H1 (cell line): ENCODE measurements around the gene COPS9. TPM values are rescaled to one million over a fixed set of nuclear protein-coding genes. Genes with fewer than 3 reads are reported as not detected.

Experiments
- CTCF ChIA-PET: fragments of 300-600 bp; sonication (Branson Sonifier 250); formaldehyde crosslinking; loops from one replicate; lab custom pipeline; 2021; ENCODE audit not compliant: partially characterized antibody; lab: Charles Lee
- POLR2A ChIA-PET: fragments of 300-600 bp; sonication (Branson Sonifier 250); formaldehyde crosslinking; loops from one replicate; lab custom pipeline; 2021; ENCODE audit warnings: inconsistent platforms; ENCODE audit not compliant: partially characterized antibody; lab: Charles Lee
- DNase-seq, 2 experiments: peaks; one replicate each; pipeline versions ENCODE4 v3.0.0 to v3.0.0-alpha.2; 2010 to 2022; ENCODE audit warnings: low spot score in 2 of 2, low read depth in 1 of 2, mixed read lengths in 1 of 2
- FAIRE-seq: peaks from 2 replicates; lab custom pipeline; 2011; peaks lifted over from hg19 to GRCh38; lab: Jason Lieb, UNC
- H2AFZ ChIP-seq: 2 replicates; pipeline ENCODE4 v1.8.1; 2012; ENCODE audit warnings: low read length, inconsistent platforms
- H2AK5ac ChIP-seq: 2 replicates; pipeline ENCODE4 v1.6.1; 2013; ENCODE audit warnings: low read depth, low read length
- H2BK120ac ChIP-seq: replicated peaks from 2 replicates; pipeline ENCODE3; 2013; ENCODE audit warnings: low read depth, low read length, inconsistent platforms
- H2BK12ac ChIP-seq: 2 replicates; pipeline ENCODE4 v1.6.1; 2013; ENCODE audit warnings: low read depth, low read length
- H2BK15ac ChIP-seq: 2 replicates; pipeline ENCODE4 v1.6.1; 2013; ENCODE audit warnings: low read length
- H2BK20ac ChIP-seq: 2 replicates; pipeline ENCODE4 v1.6.1; 2013; ENCODE audit warnings: low read length
- H2BK5ac ChIP-seq: 2 replicates; pipeline ENCODE4 v1.6.1; 2013; ENCODE audit warnings: low read depth, low read length
- H3K14ac ChIP-seq: 2 replicates; pipeline ENCODE4 v1.6.1; 2013; ENCODE audit warnings: inconsistent platforms; ENCODE audit not compliant: insufficient read length
- H3K18ac ChIP-seq: 2 replicates; pipeline ENCODE4 v1.6.1; 2013; ENCODE audit warnings: low read length; ENCODE audit errors: extremely low read depth
- H3K23ac ChIP-seq: 2 replicates; pipeline ENCODE4 v1.6.1; 2013; ENCODE audit warnings: inconsistent platforms; ENCODE audit not compliant: insufficient read length
- H3K23me2 ChIP-seq: 2 replicates; pipeline ENCODE4 v1.6.1; 2013; ENCODE audit warnings: low read depth, low read length
- H3K27ac ChIP-seq: 2 replicates; pipeline ENCODE4 v1.6.1; 2011; ENCODE audit warnings: low read depth, low read length, inconsistent platforms
- H3K27me3 ChIP-seq, 4 experiments: replicated peaks in 1 of 4; 1 replicate in 1 of 4; 2 replicates in 3 of 4; pipeline versions ENCODE4 v1.6.1 to v1.8.1; 2011 to 2013; ENCODE audit warnings: low read length in 3 of 4, mild to moderate bottlenecking in 3 of 4, inconsistent platforms in 2 of 4, mixed read lengths in 2 of 4, moderate library complexity in 1 of 4; ENCODE audit not compliant: control insufficient read depth in 3 of 4, insufficient read depth in 3 of 4; ENCODE audit errors: extremely low read depth in 1 of 4
- H3K36me3 ChIP-seq, 4 experiments: 2 replicates each; pipeline versions ENCODE4 v1.6.1 to v1.8.1; 2011 to 2013; ENCODE audit warnings: mild to moderate bottlenecking in 4 of 4, low read length in 3 of 4, moderate library complexity in 2 of 4, control low read depth in 1 of 4, inconsistent platforms in 1 of 4; ENCODE audit not compliant: insufficient read depth in 4 of 4, control insufficient read depth in 2 of 4
- H3K4ac ChIP-seq: replicated peaks from 2 replicates; pipeline ENCODE3; 2013; ENCODE audit warnings: low read length, low read depth, mixed read lengths, inconsistent platforms; ENCODE audit not compliant: insufficient read length
- H3K4me1 ChIP-seq, 4 experiments: replicated peaks in 1 of 4; 1 replicate in 1 of 4; 2 replicates in 3 of 4; pipeline versions ENCODE4 v1.6.1 to v1.8.1; 2011 to 2013; ENCODE audit warnings: low read length in 3 of 4, inconsistent platforms in 2 of 4, mixed read lengths in 1 of 4; ENCODE audit not compliant: insufficient read depth in 4 of 4, control insufficient read depth in 3 of 4
- H3K4me2 ChIP-seq, 2 experiments: 2 replicates each; pipeline versions ENCODE4 v1.6.1 to v1.8.1; 2011 to 2013; ENCODE audit warnings: low read depth in 2 of 2, low read length in 2 of 2, control low read depth in 1 of 2, inconsistent platforms in 1 of 2, mild to moderate bottlenecking in 1 of 2; ENCODE audit not compliant: insufficient read depth in 1 of 2
- H3K4me3 ChIP-seq, 4 experiments: fragments of 200-600, 300-600 bp in 1 of 4; sonication (generic), shearing (Covaris generic), sonication (Bioruptor Twin) in 1 of 4; 2 replicates each; pipeline versions ENCODE4 v1.5.1 to v1.8.1; 2011 to 2016; ENCODE audit warnings: low read length in 4 of 4, low read depth in 3 of 4, control low read depth in 2 of 4, inconsistent platforms in 2 of 4, mild to moderate bottlenecking in 2 of 4, mixed read lengths in 1 of 4, moderate library complexity in 1 of 4; ENCODE audit not compliant: insufficient read depth in 2 of 4; ENCODE audit errors: extremely low read depth in 1 of 4
- H3K56ac ChIP-seq: replicated peaks from 2 replicates; pipeline ENCODE3; 2013; ENCODE audit warnings: low read depth, mild to moderate bottlenecking, mixed read lengths, low read length, inconsistent platforms; ENCODE audit not compliant: insufficient read length
- H3K79me1 ChIP-seq: 2 replicates; pipeline ENCODE4 v1.6.1; 2013; ENCODE audit warnings: low read depth, low read length, control low read depth
- H3K79me2 ChIP-seq, 2 experiments: 2 replicates each; pipeline versions ENCODE4 v1.6.1 to v1.8.1; 2012 to 2013; ENCODE audit warnings: low read length in 2 of 2, mild to moderate bottlenecking in 2 of 2, inconsistent platforms in 1 of 2; ENCODE audit not compliant: insufficient read depth in 2 of 2, control insufficient read depth in 1 of 2
- H3K9ac ChIP-seq, 4 experiments: replicated peaks in 1 of 4; 1 replicate in 1 of 4; 2 replicates in 3 of 4; pipeline versions ENCODE4 v1.6.1 to v1.8.1; 2011 to 2013; ENCODE audit warnings: low read depth in 3 of 4, low read length in 3 of 4, control low read depth in 2 of 4, mild to moderate bottlenecking in 2 of 4, moderate library complexity in 2 of 4, inconsistent platforms in 1 of 4; ENCODE audit errors: extremely low read depth in 1 of 4
- H3K9me3 ChIP-seq, 2 experiments: 2 replicates each; pipeline versions ENCODE4 v1.6.1 to v1.8.1; 2012 to 2013; ENCODE audit warnings: mild to moderate bottlenecking in 2 of 2, moderate library complexity in 2 of 2, control low read depth in 1 of 2, inconsistent platforms in 1 of 2, low read depth in 1 of 2, low read length in 1 of 2, mixed read lengths in 1 of 2; ENCODE audit not compliant: insufficient read depth in 2 of 2
- H4K20me1 ChIP-seq, 2 experiments: replicated peaks in 1 of 2; 2 replicates each; pipeline versions ENCODE3 to v1.8.1; 2011 to 2013; ENCODE audit warnings: inconsistent platforms in 2 of 2, low read length in 2 of 2, mild to moderate bottlenecking in 1 of 2; ENCODE audit not compliant: insufficient read depth in 2 of 2, control insufficient read depth in 1 of 2
- H4K5ac ChIP-seq: 2 replicates; pipeline ENCODE4 v1.6.1; 2013; ENCODE audit warnings: low read length, low read depth, mixed read lengths, inconsistent platforms; ENCODE audit not compliant: insufficient read length
- H4K8ac ChIP-seq: 2 replicates; pipeline ENCODE4 v1.8.0; 2013; ENCODE audit warnings: mild to moderate bottlenecking, moderate library complexity, low read length, inconsistent platforms; ENCODE audit not compliant: insufficient read depth; ENCODE audit errors: extremely low read depth
- H4K91ac ChIP-seq: replicated peaks from 2 replicates; pipeline ENCODE3; 2013; ENCODE audit warnings: low read length, mixed read lengths, inconsistent platforms; ENCODE audit not compliant: insufficient read length
- POLR2A ChIP-seq, 2 experiments: IDR thresholded peaks; 1 replicate in 1 of 2; 2 replicates in 1 of 2; pipeline ENCODE4 v1.6.1; 2011; ENCODE audit warnings: low read depth in 2 of 2, low read length in 2 of 2, mild to moderate bottlenecking in 2 of 2; ENCODE audit errors: control extremely low read depth in 1 of 2
- RNF2 ChIP-seq: fragments of 200-900, 300-1000 bp; sonication (generic); IDR thresholded peaks from 2 replicates; pipeline ENCODE4 v1.7.1; 2016; ENCODE audit warnings: borderline replicate concordance, low read depth, mild to moderate bottlenecking, antibody characterized with exemption, low read length; ENCODE audit not compliant: poor library complexity, severe bottlenecking; ENCODE audit errors: missing control alignments
- WGBS, 2 experiments: shearing (Covaris generic) in 1 of 2; methylation state at CpG; one replicate each; pipeline versions ENCODE4 v1.1.6 to v1.1.7; 2013 to 2015; ENCODE audit warnings: low lambda C conversion rate in 2 of 2, mixed read lengths in 2 of 2, inconsistent platforms in 1 of 2, low coverage in 1 of 2, missing lambda C conversion rate in 1 of 2; ENCODE audit not compliant: insufficient replicate concordance in 2 of 2, insufficient coverage in 1 of 2, insufficient read length in 1 of 2; ENCODE audit errors: extremely low coverage in 1 of 2, missing lambda C conversion rate in 1 of 2; 5-methylcytosine and 5-hydroxymethylcytosine counted together
- polyA plus RNA-seq, 7 experiments: library from polyadenylated mRNA; depleted of rRNA in 3 of 7; stranded (reverse) in 5 of 7; unstranded in 2 of 7; fragments of >200 nt in 5 of 7; fragments of 200-250 nt in 2 of 7; gene quantifications; 1 replicate in 5 of 7; 2 replicates in 1 of 7; 4 replicates in 1 of 7; pipeline versions ENCODE4 v1.2.1 to v1.2.3, GENCODE V29; 2011 to 2013; ENCODE audit warnings: missing spikeins in 2 of 7, mixed read lengths in 2 of 7
- total RNA-seq: library from RNA; stranded (reverse); fragmentation: NEBNext Ultra II Directional; extraction: Animal tissue kit (Norgen Biotek cat#: 25700); gene quantifications from 2 replicates; pipeline ENCODE4 v1.2.1, GENCODE V29; 2021

The COPS9 gene
- total and polyA plus RNA-seq, 2 of the 8 experiments (the other 6 are each of a cell fraction or from before 2014, with no cell fraction given) = 154 to 234 TPM

DNA sequence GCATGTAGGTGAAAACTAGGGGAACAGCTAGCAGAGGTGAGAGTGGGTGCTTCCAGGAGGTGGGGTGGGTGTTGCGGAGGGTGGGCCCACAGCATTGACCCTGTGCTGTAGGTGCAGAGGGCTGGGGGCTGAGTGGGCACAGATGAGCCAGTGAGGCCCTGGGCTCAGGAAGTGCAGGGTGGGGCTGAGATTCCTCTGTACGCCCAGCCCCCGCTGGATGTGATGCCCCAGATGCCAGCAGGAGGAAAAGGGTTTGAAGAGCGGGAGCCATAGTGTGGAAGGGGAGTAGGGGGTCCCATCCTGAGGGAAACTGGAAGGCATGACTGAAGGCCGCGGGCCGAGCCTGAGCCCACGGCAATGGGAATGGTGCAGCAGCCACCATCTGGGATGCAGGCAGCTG, 18.5 kb upstream of the COPS9 start:
- POLR2A ChIA-PET = no interaction called here
- H3K56ac ChIP-seq = no peak overlapping the region
- H2AK5ac ChIP-seq = no peak overlapping the region
- no peaks in the 10 kb centered on the region for H3K23me2 ChIP-seq
- no peak overlapping the region for H4K5ac ChIP-seq
- H4K20me1 ChIP-seq = no peaks in the 10 kb centered on the region
- no peak overlapping the region for H3K4ac ChIP-seq
- FAIRE-seq (no peak), DNase-seq (no peak)
- H3K27ac ChIP-seq = no peak overlapping the region
- no peaks in the 10 kb centered on the region for H3K9me3 ChIP-seq
- no peaks in the 10 kb centered on the region for H3K79me2 ChIP-seq
- no peak overlapping the region for H3K18ac ChIP-seq
- H3K23ac ChIP-seq = no peak overlapping the region
- no peak overlapping the region for H3K4me3 ChIP-seq
- CTCF ChIA-PET = no interaction called here
- no peak overlapping the region for H2AFZ ChIP-seq
- no peak overlapping the region for H2BK5ac ChIP-seq
- H2BK120ac ChIP-seq = no peak overlapping the region
- H2BK20ac ChIP-seq = no peak overlapping the region
- H4K8ac ChIP-seq = no peak overlapping the region
- WGBS, 2 experiments = 89% methylated on average over 8 of the region's 8 CpGs; no CpG with 5 or more reads in 1 of the 2 experiments
- H3K27me3 ChIP-seq = peaks cover 0 to 10% (median 4%) of the 10 kb centered on the region in 4 experiments; a peak in 3 of 7 replicates
- no peak overlapping the region for H2BK15ac ChIP-seq
- H3K36me3 ChIP-seq = no peaks in the 10 kb centered on the region
- H3K4me2 ChIP-seq = no peak overlapping the region
- H2BK12ac ChIP-seq = no peak overlapping the region
- H3K9ac ChIP-seq = no peak overlapping the region
- peaks cover 0 to 9% (median 0%) of the 10 kb centered on the region in 4 experiments; a peak in 4 of 7 replicates for H3K4me1 ChIP-seq
- no peak overlapping the region for H4K91ac ChIP-seq
- no peaks in the 10 kb centered on the region for H3K79me1 ChIP-seq
- no peak overlapping the region for H3K14ac ChIP-seq
- no peak for TF ChIP-seq POLR2A (IDR thresholded peaks at IDR 0.05; ENCODE audit: control extremely low read depth in 1 of 2, low read depth in 2 of 2, low read length in 2 of 2)
- no peak for TF ChIP-seq RNF2
